GM19193 (cell line): ENCODE results near the gene FAM89A.

ENCODE experiments used
- POLR2A ChIP-seq: IDR thresholded peaks from 4 replicates; pipeline ENCODE4 v1.6.1; 2011; ENCODE audit not compliant: insufficient read depth, insufficient read length; ENCODE audit errors: extremely low read depth

FAM89A gene

GRCh38 chr1:231040019-231040799 lies at the start of gene FAM89A:
Gene FAM89A (minus strand): TSS chr1:231040254. CDS start chr1:231040211, 43 bp downstream.
- no peak for TF ChIP-seq POLR2A

DNA sequence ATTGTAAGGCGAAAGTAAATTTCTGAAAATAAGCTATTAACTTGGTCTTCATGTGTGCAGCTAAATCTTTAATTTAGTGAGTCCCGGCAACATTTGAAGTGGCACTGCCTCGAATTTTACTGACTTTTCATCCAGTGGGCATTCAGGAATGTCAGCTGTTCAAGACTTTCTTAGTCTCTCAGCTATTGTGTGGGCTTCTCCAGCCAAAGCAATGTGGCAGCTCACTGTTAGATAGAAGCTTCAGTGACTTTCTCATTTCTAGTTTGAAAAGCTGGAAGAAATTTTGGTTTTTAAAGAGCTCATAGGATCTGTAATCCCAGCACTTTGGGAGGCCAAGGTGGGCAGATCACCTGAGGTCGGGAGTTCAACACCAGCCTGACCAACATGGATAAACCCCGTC lies 44.3 kb upstream of the FAM89A start:
- TF ChIP-seq POLR2A = no peak

DNA sequence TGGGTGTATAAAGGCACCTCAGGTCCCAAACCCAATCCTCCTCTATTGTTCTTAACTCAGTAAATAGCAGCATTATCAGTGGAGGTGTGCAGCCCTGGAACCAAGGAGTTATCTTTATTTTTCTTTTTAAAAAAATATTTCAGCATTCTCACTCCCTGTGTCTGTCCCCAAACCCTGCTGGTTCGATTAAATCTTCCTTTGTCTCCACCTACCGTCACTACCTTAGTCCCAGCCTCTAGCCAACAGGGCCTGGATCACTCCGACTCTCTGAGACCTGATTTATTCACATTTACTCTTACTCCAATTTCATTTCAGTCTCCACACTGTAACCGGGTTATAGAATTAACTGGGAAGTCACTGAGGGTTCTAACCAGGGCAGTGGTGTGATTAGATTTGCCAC lies 39.1 kb upstream of the FAM89A start:
- TF ChIP-seq POLR2A = no peak

- no peak for TF ChIP-seq POLR2A
Observed at GRCh38 chr1:231078250-231078649, 38.2 kb upstream of the FAM89A start.

- TF ChIP-seq POLR2A = no peak
Observed at GRCh38 chr1:231076802-231077201, 36.7 kb upstream of the FAM89A start.

GRCh38 chr1:231075497-231075896 lies 35.4 kb upstream of the FAM89A start:
- no peak for TF ChIP-seq POLR2A

GRCh38 chr1:231075020-231075419 lies 35.0 kb upstream of the FAM89A start:
- TF ChIP-seq POLR2A = no peak

- TF ChIP-seq POLR2A = no peak
Observed at GRCh38 chr1:231074046-231074445, 34.0 kb upstream of the FAM89A start.

DNA sequence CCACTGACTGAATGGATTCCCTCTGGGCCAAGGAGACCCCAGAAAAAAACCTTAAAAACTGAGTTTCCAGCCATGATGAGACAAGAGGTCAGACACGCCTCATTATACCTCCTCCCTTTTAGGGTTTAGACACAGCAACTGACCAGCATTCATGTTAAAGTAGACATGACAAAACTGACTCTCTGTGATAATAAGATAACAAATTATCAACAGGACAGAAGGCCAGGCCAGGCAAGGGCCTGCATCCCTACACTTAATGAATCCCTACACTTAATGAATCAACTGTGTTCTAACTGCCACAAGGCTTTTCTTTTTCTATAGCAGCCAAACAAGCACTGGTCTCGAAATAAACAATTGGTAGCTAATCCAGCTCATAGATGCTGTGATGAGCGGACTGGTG lies 33.3 kb upstream of the FAM89A start:
- TF ChIP-seq POLR2A = no peak

- no peak for TF ChIP-seq POLR2A
Observed at GRCh38 chr1:231072502-231073094, 32.5 kb upstream of the FAM89A start.

DNA sequence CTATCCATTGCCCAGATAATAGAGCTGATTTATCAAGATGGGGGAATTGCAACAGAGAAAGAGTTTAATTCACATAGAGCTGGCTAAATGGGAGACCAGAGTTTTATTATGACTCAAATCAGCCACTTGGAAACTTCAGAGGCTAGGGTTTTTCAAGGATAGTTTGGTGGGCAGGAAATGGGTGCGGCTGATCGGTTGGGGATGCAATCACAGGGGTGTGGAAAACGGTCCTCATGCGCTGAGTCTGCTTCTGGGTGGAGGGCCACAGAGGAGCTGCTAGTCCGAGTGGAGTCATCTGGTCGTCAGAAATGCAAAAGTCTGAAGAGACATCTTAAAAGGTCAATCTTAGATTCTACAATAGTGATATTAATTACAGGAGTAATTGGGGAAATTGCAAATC lies 32.0 kb upstream of the FAM89A start:
- TF ChIP-seq POLR2A = no peak

DNA sequence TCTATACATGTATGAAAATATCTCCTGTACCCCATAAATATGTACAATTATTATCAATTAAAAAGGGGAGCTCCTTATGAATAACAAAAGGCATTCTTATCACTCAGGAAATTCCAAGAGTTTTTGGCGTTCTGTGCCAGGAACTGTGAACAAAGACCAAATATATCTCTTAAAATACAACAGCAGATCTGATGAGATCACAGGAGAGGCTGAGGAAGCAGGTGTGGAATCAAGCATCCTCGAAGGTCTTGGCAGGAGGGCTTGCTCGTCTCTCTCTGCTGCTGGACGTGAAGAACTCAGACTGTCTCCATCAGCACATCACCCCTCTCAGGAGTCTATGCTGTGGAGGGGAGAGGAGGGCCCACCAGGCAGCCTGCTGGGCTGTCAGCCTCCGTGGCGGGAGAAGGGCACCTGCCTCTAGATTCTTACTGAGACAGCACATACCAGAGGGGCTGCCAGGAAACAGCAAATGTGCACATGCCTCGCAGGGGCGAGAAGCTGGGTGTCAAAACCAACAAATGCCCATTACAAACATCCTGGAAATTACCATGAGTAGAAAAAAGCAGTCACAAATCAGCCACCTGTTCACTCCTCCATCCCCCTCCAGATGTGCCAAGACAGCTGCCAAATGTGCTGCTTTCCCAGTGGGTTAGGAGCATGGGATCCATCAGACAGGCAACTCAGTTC lies 30.8 kb upstream of the FAM89A start:
- TF ChIP-seq POLR2A = no peak

GRCh38 chr1:231069333-231069732 lies 29.3 kb upstream of the FAM89A start:
- no peak for TF ChIP-seq POLR2A

GRCh38 chr1:231068762-231069161 lies 28.7 kb upstream of the FAM89A start:
- TF ChIP-seq POLR2A = no peak

DNA sequence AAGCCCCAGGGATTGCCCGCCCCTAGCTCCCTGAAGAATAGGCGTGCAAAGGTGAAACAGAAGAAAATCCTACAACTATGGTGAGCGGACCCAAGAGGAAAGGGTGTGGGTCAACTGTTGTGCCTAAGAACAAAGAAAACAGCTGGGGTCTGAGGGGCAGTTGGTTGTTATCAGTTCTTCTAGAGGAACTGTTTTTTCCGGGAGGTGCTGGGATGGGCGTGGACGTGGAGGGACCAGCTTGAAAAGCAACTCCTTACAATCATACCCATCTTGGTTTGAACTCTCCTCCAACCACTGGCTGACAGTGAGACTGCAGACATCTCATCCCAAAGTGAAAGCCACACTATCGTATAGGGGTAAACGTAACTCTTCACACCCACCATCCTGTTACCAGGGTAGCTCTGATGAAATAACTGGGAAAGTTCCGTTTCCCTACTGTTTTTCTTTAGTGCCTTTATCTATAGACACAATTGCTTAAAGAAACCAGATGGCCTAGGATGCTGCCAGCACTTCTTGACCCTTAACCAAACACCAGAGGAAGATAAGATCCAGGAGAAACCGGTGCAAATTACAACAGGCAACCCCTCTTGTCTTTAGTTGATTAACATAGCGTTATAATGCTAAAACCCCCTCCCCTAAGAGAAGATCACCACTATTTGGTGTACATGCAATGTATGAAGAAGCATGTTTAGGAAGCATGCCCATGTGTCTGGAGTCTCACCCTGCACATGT lies 25.6 kb upstream of the FAM89A start:
- TF ChIP-seq POLR2A = no peak
